GM18861 (cell line): ENCODE data around the gene FKBP1A.
"Not testable (repeated sequence)": the region's sequence is repeated elsewhere in the genome, so short reads cannot be mapped to it uniquely, and the experiment has no call there.

Experiments used
- ATAC-seq: cut with Tn5 transposase; IDR thresholded peaks from one replicate; pipeline ENCODE4 v1.9.1; 2021; ENCODE audit not compliant: unreplicated experiment

FKBP1A gene

DNA sequence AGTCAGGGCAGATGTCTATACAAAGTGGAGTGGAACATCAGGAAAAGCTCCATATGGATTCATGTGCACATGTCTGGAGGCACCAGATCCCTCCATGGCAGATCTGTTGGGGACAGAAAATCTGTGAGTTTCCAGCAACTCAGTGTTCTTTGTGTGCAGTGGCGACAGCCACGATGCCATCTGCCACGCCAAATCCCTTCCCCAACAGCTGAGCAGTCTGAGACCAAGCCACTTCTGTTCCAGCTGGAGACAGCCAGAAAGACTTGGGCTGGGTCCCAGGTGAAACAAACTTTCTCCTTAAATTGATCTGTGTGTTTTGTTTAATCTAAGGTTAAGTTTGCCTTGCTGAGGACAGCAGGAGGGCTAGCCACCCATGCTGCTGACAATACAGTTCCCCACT is 22.9 kb downstream of the FKBP1A start:
- no peak for ATAC-seq

DNA sequence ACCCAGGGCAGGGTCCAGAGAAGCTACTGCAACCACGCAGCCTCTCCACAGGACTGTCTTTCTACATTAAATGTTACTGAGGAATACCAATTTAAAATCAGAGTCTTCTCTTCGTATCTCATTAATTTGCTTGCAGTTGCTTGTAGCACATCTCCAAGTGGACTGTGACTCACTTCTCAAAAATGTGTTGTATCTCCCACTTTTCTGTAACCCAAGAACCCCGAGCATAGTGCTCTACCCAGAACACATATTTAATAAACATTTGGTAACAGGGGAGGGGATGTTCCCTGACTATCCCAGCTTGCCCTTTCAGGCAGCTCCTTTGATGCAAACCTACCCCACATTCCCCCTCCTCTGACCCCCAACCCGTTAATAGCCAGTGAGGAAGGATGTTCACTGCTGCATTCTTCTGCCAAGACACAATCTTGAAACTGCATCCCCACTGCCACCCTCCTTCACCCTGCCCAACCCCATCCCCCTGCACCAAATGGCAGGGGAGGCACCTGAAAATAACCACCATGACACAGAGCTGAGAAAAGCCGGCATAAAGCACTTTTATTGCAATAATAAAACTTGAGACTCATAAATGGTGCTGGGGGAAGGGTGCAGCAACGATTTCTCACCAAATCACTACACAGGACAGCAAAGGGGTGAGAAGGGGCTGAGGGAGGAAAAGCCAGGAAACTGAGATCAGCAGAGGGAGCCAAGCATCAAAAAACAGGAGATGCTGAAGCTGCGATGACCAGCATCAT is 24.2 kb downstream of the FKBP1A start:
- ATAC-seq = no peak

DNA sequence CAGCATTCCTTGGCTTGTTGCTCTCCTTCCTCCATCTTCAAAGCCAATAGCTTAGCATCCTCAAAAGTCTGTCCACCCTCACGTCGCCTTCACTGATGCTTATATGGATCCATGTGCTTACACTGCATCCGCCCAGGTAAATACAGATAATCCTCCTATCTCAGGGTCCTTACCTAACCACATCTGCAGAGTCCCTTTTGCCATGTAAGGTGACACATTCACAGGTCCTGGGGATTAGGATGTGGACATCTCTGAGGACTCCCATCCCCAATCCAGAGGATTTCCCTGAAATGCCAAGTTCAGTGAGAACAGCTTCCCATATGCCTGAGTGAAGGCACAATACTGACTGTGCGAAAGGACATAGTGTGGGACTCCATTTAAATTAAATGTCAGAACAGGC is 25.4 kb downstream of the FKBP1A start:
- ATAC-seq = no peak

DNA sequence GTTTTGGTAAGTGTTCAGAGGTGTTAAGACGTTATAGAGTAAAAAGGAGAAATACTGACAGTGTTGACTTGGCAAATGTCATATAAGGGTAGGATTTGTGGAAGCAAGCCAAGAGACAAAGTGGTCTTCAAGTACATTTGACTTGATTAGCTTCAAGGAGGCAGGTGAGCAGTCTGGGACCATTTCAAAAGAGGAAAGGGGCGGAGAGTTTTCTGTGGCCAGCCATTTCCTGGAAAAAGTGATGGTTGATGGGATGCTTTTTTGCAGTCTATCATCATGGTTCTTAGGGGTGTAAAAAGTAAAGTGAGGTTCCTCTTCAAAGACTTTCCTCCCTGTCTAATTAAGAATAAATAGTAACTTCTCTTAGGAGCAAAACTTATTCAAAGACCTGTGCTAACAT is 28.7 kb downstream of the FKBP1A start:
- no peak for ATAC-seq

DNA sequence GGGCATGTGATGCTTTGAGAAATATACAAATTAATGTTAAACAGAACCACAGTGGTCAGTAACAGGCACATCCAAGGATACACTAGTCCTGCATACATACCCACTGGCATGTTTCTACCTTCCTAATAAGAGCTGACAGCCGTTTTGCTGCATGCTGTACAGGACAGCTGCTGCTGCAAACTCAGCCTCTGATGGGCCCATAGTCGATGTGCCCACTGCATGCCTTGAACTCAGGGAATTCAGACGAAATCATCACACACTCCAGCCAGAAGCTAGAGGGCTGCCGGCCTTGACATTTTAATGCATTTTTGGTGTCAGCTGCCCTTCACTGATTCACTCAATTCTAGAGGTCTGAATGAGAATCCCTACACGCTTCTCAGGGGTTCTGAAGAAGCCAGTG is 29.3 kb downstream of the FKBP1A start:
- no peak for ATAC-seq

DNA sequence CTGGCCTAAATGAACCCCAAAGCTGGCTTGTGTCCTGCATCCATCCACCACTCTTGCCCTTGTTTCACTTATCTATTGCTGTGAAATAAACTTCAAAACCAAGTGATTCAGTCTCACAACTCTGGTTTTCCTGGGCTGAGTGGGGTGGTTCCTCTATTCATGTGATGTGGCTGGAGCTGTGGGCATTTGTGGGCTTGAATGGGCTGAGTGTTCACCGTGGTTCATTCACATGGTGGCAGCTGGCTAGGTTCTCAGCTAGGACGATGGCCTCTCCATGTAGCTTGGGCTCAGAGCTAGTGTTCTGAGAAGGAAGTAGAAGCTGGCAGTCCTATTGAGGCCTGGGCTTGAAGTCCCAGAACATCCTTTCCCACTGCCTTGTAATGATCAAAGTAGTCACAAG is 30.4 kb downstream of the FKBP1A start:
- no peak for ATAC-seq

DNA sequence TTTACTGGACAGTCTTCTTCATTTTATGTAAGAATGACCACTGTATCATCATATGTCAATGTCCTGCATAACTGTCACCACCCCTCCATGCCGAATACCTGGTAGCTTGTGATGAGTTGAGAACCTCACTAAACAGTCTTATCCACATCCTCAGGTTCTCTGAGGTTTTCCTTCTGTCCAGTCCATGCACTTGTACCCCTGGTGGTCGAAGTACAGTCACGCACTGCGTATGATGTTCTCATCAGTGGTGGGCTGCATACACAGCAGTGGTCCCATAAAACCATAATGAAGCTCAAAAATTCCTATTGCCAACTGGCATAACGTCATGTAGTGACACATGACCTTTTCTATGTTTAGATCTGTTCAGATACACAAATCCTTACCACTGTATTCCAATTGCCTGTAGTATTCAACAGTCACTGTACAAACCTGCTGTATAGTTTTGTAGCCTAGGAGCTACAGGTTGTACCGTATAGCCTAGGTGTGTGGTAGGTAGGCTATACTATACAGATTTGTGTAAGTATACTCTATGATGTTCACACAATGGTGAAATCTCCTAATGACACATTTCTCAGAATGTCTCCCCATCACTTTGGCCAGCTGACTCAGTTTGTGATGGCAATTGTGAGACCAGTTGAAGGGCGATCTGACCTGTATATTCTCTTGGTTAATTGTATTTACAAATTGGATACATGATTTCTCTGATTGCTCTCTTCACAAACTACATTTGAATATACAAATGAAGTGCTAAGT is 32.6 kb downstream of the FKBP1A start:
- ATAC-seq = no peak

DNA sequence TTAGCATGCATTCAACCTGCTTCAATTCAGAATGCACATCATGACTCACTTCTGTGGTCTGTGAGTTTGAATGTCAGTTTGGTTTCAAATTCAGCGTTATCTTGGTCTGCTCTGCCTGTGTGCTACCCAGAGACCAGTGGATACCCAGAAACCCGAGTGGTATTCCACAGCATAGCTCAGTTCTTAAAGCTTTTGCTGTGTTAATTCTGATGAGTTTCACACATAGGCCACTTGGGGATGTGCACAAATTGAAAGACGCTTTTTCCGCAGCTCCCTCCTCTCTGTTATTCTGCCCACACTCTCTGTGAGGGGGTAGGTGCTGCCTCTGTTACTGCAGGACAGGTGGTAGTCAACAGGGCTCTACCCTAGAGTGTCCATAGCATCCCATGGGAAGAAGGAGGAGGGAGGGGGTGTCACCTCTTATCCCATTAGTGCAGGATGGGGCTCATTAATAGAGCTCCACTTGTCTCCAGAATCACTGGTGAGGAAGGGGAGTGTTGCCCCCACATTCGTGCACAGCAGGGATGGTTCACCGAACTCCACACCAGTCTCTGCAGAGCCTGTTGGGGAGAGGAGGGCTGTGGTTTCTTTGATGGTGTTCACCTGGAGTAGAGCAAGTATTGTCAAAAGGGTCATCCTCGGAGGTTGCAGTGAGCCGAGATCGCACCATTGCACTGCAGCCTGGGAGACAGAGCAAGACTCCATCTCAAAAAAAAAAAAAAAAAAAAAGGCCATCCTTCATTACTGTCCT is 34.8 kb downstream of the FKBP1A start:
- no peak for ATAC-seq

DNA sequence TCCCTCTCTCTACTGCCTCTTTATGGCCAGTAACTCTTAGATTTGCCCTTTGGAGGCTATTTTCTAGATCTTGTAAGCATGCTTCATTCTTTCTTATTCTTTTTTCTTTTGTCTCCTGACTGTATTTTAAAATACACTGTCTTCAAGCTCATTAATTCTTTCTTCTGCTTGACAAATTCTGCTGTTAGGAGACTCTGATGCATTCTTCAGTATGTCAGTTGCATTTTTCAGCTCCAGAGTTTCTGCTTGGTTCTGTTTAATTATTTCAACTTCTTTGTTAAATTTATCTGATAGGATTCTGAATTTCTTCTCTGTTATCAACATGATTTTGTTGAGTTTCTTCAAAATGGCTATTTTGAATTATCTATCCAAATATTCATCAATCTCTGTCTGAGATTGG is 38.9 kb downstream of the FKBP1A start:
- ATAC-seq = no peak

DNA sequence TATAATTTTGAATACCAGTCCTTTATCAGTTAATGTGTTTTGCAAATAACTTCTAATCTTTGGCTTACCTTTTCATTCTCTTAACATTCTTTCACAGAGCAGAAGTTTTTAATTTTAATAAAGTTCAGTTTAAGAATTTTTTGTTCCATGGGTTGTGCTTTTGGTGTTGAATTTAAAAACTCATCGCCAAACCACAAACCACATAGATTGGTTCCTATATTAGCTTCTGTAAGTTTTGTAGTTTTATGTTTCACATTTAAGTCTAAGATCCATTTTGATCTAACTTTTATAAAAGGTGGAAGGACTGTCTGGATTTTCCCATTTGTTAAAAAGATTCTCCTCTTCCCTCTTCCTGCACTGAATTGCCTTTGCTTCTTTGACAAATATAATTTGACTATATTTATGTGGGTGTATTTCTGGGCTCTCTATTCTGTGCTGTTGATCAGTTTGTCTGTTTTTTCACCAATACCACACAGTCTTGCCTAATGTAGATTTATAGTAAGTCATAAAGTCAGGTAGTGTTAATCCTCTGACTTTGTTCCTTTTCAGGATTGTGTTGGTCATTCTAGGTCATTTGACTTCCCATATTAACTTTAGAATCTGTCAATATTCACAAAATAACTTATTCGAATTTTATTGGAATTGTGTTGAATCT is 46.4 kb downstream of the FKBP1A start:
- ATAC-seq = no peak

DNA sequence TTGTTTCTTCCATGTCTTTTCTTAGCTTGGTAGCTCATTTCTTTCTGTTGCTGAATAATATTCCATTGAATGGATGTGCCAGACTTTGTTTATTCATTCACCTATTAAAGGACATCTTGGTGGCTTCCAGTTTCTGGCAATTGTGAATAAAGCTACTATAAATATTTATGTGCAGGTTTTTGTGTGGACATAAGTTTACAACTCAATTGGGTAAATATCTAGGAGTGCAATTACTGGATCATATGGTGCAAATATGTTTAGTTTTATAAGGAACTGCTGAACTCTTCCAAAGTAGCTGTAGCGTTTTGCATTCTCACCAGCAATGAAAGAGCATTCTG is 47.1 kb downstream of the FKBP1A start:
- ATAC-seq = no peak

DNA sequence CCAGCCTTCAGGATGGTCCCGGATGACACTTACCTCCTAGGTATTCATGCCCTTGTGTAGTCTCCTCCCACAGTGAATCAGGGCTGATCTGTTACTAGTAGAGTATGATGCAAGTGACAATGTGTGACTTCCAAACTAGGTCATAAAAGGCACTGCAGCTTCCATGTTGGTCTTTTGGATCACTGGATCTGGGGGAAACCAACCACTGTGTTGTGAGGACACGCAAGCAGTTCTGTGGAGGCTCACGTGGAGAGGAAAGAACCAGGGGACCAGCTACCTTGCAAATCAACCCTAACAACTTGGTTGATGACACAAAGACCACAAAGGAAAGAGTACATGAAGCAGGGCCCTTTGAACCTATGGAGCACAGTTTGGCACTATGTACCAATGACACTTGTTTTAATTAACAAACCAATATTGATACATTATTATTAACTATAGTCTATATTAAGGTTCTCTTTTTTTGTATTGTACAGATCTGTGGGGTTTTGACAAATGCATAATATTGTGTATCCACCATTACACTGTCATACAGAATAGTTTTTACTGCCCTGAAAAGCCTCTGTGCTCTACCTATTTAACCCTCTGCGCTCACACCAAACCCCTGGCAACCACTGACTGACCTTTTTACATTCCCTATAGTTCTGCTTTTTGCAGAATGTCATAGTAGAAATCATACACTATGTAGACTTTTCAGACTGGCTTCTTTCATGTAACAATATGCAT is 47.7 kb downstream of the FKBP1A start:
- no peak for ATAC-seq

DNA sequence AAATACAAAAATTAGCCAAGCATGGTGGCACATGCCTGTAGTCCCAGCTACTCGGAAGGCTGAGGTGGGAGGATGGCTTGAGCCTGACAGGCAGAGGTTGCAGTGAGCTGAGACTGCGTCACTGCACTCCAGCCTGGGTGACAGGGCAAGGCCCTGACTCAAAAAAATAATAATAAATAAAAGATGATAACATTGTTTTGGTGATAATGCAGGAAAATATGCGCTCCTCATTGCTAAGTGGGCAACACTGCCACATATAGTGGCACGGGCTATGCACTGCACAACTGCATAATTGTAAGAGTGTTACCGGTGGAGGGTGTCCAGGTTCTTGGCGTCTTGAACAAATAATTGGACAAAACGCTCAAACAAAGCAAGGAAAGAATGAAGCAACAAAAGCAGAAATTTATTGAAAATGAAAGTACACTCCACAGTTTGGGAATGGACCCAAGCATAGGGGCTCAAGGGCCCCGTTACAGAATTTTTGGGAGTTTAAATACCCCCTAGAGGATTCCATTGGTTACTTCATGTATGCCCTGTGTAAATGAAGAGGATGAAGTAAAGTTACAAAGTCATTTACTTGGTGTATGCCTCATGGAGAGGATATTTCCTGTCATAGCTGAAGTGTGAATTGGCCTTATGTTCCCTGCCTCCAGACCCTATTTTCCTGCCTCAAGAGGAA is 49.3 kb downstream of the FKBP1A start:
- ATAC-seq = not testable (repeated sequence)

DNA sequence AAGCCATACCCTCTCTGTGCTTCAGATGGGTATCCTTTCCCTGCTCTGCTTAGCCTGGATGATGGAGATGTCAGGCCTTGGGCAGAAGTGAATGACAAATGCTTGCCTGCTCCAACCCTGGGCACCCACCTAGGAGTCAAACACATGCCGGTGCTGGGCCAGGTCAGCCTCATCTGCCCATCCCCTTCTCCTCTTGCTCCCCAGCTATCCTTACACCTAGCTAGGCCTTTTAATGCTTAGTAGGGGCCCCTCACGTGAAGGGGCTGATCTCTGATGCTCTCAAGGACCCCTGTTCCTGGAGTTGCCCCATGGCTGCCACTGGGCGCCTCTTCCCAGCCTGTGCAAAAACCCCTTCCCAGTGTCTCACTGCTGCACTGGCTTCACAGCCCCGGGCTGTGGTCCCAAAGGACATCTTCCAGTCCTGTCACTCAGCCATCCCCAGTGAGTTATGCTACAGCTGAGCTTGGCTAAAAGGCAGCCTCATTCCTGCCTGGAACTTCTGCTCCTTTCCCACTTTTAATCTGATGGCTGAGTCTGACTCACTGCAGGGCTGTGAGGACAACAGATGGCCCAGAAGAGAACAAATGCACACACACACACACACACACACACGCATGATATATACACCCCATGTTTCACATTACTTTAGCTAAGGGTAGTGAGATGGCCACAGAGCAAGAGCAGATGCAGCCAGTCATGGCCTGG is 51.1 kb downstream of the FKBP1A start:
- ATAC-seq = no peak

DNA sequence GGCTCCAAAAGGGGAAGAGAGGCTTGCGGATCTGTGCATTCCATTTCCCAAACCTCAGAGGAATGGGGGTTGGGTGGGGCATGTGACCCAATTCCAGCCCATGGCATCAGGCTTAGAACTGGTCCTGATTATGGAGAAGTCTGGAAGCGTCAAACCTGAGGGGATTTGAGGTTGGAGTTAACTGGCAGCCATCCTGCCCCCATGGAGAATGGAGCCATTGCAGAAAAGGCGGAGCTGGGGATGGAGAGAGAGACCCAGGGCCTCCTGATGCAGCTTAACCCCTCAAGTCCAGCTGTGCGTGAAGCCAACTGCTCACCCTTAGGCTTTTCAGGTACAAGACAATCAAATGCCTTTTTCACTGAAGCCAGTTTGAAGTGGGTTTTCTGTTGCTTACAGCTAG is 54.1 kb downstream of the FKBP1A start:
- no peak for ATAC-seq

DNA sequence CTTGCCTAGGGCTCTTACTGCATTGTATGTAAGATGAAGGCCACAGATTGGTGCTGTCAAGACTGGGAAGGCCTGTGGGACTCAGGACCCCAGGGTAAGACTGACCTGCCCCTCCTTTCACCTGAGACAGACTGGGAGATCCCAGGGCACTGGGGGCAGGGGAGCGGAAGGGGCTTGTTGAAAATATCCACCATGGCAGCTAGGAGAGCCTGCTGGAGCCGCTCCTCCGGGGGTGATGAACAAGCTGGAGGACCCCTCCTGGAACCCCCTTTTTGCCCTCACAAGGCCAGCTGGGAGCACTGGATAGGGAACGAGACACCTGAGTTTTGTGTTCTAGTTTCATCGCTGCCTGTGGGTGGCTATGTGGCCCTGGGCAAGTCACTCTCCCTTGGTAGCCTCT is 54.8 kb downstream of the FKBP1A start:
- ATAC-seq = no peak

DNA sequence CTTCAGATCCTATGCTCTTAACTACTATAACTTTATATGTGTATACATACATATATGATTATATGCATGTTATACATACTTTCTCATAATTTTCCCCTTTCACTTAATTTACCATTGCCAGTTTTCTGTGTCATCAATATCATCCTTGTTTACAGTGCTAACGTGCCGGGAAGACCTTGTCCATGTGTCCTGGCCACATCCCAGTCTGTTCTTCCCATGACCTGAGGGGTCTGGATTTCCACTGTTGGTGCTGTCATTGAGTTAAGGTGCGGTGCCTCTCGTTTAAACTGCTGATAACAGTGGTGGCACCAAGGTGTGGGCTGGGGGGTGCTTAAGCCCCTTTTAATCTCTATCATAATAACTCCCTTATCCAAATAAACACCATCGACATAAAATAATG is 55.4 kb downstream of the FKBP1A start:
- ATAC-seq = no peak

DNA sequence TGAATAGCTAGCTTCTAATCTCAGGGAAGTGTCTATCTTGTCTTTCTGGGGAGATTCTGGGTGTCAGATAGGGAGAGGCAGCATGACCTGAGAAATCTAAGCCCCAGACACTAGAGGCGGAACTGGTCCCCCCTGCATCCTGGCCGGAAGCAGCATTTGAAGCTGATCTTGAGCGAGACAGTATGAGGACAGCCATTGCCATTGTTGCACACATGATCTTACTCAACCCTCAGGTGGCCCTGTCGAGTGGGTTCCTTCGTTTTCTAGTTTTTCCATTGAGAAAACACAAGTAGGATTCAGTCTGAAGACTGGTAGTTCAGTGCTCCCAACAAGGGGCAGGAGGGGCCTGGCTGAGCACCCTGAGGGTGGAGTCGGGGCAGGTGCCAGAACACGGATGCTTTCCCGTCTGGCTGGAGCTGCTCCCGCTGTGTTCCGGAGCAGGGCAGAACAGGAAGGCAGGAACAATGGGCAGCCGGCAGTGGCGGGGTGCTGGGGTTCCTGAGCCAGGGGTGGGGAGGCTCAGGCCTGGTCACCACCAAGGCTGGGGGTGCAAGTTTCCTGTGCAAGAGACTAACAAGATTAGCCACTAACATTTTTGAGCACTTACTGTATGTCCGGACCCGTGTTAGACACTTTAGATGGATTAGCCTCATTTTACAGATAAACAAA is 56.0 kb downstream of the FKBP1A start:
- no peak for ATAC-seq
